Urinary bladder (tissue), 4 donors: ENCODE data around the gene LRR1. TPM values are rescaled to one million over a fixed set of nuclear protein-coding genes. Genes with fewer than 3 reads are reported as not detected.
"Not testable (repeated sequence)": the region's sequence is repeated elsewhere in the genome, so short reads cannot be mapped to it uniquely, and the experiment has no call there.

Experiments used
- DNase-seq: peaks from one replicate; pipeline ENCODE4 v3.0.0-alpha.2; 2015; ENCODE audit errors: extremely low spot score
- H3K27ac ChIP-seq: one replicate; pipeline ENCODE4 v1.5.1; 2013; ENCODE audit warnings: low read depth, mild to moderate bottlenecking, moderate library complexity
- H3K36me3 ChIP-seq: one replicate; pipeline ENCODE4 v1.6.1; 2013; ENCODE audit warnings: mild to moderate bottlenecking, moderate library complexity; ENCODE audit not compliant: insufficient read depth
- H3K4me1 ChIP-seq: one replicate; pipeline ENCODE4 v1.6.1; 2013; ENCODE audit warnings: mild to moderate bottlenecking, moderate library complexity; ENCODE audit not compliant: insufficient read depth
- H3K4me3 ChIP-seq: one replicate; pipeline ENCODE4 v1.5.1; 2013; ENCODE audit warnings: low read depth, low read length
- WGBS: extraction: QIAGEN DNeasy Blood & Tissue Kit; methylation state at CpG from one replicate; pipeline ENCODE4 v1.1.7; 2013; 5-methylcytosine and 5-hydroxymethylcytosine counted together
- polyA plus RNA-seq: library from polyadenylated mRNA; stranded (reverse); fragments of 200-250 nt; gene quantifications from one replicate; pipeline ENCODE4 v1.2.3, GENCODE V29; 2013
- total RNA-seq: library from RNA; depleted of rRNA; stranded (reverse); fragments of >200 nt; gene quantifications from one replicate; pipeline ENCODE4 v1.2.3, GENCODE V29; 2014
- donor health status: healthy with polysubstance abuse.
- donor health status: healthy.

The LRR1 gene
- total and polyA plus RNA-seq, 2 donors: 8.6 to 19.2 TPM

- H3K36me3 ChIP-seq: peaks cover 2% of the 10 kb centered on the region
- DNase-seq: no peak
- 90% methylated on average over 4 of the region's 4 CpGs for WGBS
These were observed 13.5 kb downstream of the LRR1 start for GRCh38 chr14:49612251-49612650.

GRCh38 chr14:49612671-49613070 lies 13.9 kb downstream of the LRR1 start:
- H3K4me1 ChIP-seq: no peaks in the 10 kb centered on the region
- 90% methylated on average over 8 of the region's 8 CpGs for WGBS
- no peak overlapping the region for H3K27ac ChIP-seq
- no peak overlapping the region for H3K4me3 ChIP-seq
- DNase-seq: no peak
- H3K36me3 ChIP-seq: peaks cover 2% of the 10 kb centered on the region

More at GRCh38 chr14:49612251-49612650, 13.5 kb downstream of the LRR1 start:
- H3K27ac ChIP-seq: no peak overlapping the region
- no peak overlapping the region for H3K4me3 ChIP-seq
- H3K4me1 ChIP-seq: no peaks in the 10 kb centered on the region

- H3K4me3 ChIP-seq: no peak overlapping the region
- peaks cover 2% of the 10 kb centered on the region for H3K36me3 ChIP-seq
- DNase-seq: no peak
- H3K4me1 ChIP-seq: no peaks in the 10 kb centered on the region
- H3K27ac ChIP-seq: no peak overlapping the region
- WGBS: 86% methylated on average over 2 of the region's 2 CpGs
These were observed 15.5 kb downstream of the LRR1 start for GRCh38 chr14:49614196-49614595.

- 92% methylated on average over 6 of the region's 6 CpGs for WGBS
- Histone ChIP-seq H3K4me1 (no peaks in the 10 kb centered on the region), H3K36me3 (peaks cover 2% of the 10 kb centered on the region)
These were observed 17.0 kb downstream of the LRR1 start for GRCh38 chr14:49615776-49616175.

GRCh38 chr14:49617852-49618519 lies 19.2 kb downstream of the LRR1 start:
- Histone ChIP-seq H3K4me3 (no peak overlapping the region), H3K4me1 (no peaks in the 10 kb centered on the region), H3K27ac (no peak overlapping the region), H3K36me3 (peaks cover 2% of the 10 kb centered on the region)
- 85% methylated on average over 6 of the region's 6 CpGs for WGBS
- no peak for DNase-seq

More at GRCh38 chr14:49615776-49616175, 17.0 kb downstream of the LRR1 start:
- no peak for DNase-seq
- Histone ChIP-seq H3K4me3 (no peak overlapping the region), H3K27ac (no peak overlapping the region)

- not testable (repeated sequence) for DNase-seq, H3K4me1 ChIP-seq, H3K36me3 ChIP-seq, H3K27ac ChIP-seq
- 69% methylated on average over 19 of the region's 19 CpGs for WGBS
- peak overlapping the region; percentile 69 for H3K4me3 ChIP-seq
These were observed 20.5 kb downstream of the LRR1 start for GRCh38 chr14:49619273-49619672.

- Histone ChIP-seq H3K36me3 (peaks cover 2% of the 10 kb centered on the region), H3K27ac (no peak overlapping the region), H3K4me1 (no peaks in the 10 kb centered on the region), H3K4me3 (peak overlapping the region; percentile 69)
- no peak for DNase-seq
- under 1% methylated on average over 11 of the region's 11 CpGs for WGBS
These were observed 21.0 kb downstream of the LRR1 start for GRCh38 chr14:49619730-49620129.

GRCh38 chr14:49620182-49621113 lies 21.7 kb downstream of the LRR1 start, which contains the start of the genes MGAT2 and RPL36AL:
Gene MGAT2 (plus strand): TSS chr14:49620799. CDS start chr14:49621269, 470 bp downstream.
Gene RPL36AL (minus strand): TSS chr14:49620626. CDS start chr14:49619104, 1,522 bp downstream.
- Histone ChIP-seq H3K36me3 (peaks cover 2% of the 10 kb centered on the region), H3K27ac (peak within 1 kb of the TSS; percentile 93), H3K4me1 (no peaks in the 10 kb centered on the region), H3K4me3 (peak within 1 kb of the TSS; percentile 69)
- DNase-seq: peak; percentile 93
- under 1% methylated on average over 85 of the region's 85 CpGs for WGBS

GRCh38 chr14:49621114-49621881 lies 22.6 kb downstream of the LRR1 start:
- Histone ChIP-seq H3K4me3 (peak overlapping the region; percentile 69), H3K27ac (peak overlapping the region; percentile 85), H3K4me1 (no peaks in the 10 kb centered on the region), H3K36me3 (peaks cover 2% of the 10 kb centered on the region)
- 3% methylated on average over 65 of the region's 65 CpGs for WGBS
- DNase-seq: no peak

- Histone ChIP-seq H3K4me1 (no peaks in the 10 kb centered on the region), H3K4me3 (peak overlapping the region; percentile 69), H3K36me3 (peaks cover under 1% of the 10 kb centered on the region), H3K27ac (no peak overlapping the region)
- 69% methylated on average over 3 of the region's 3 CpGs for WGBS
- DNase-seq: no peak
These were observed 23.4 kb downstream of the LRR1 start for GRCh38 chr14:49622022-49622607.

- Histone ChIP-seq H3K4me3 (no peak overlapping the region), H3K27ac (no peak overlapping the region), H3K4me1 (no peaks in the 10 kb centered on the region), H3K36me3 (no peaks in the 10 kb centered on the region)
- WGBS: 51% methylated on average over 3 of the region's 3 CpGs
- DNase-seq: no peak
These were observed 24.6 kb downstream of the LRR1 start for GRCh38 chr14:49623387-49623786.

GRCh38 chr14:49623941-49624839 lies 25.4 kb downstream of the LRR1 start:
- WGBS: 77% methylated on average over 6 of the region's 6 CpGs
- H3K4me1 ChIP-seq: no peaks in the 10 kb centered on the region
- no peak overlapping the region for H3K27ac ChIP-seq
- no peak for DNase-seq
- no peak overlapping the region for H3K4me3 ChIP-seq
- H3K36me3 ChIP-seq: no peaks in the 10 kb centered on the region
